ENCODE data around the gene CHD5.

CHD5 gene

GRCh38 chr1:6094801-6095505 is 85.2 kb downstream of the CHD5 start:
- H3K9me3 ChIP-seq = no peaks in the 10 kb centered on the region
- no peak overlapping the region for H3K27ac ChIP-seq
- H3K4me1 ChIP-seq = no peaks in the 10 kb centered on the region
- no peak for DNase-seq
- intact Hi-C loops (cut with DNase I; ENCODE audit: low total_unique reads) = no loop called here
- peaks cover 0 to 25% of the 10 kb centered on the region in 2 donors for H3K27me3 ChIP-seq
- TF ChIP-seq CTCF (IDR thresholded peaks at IDR 0.05) = no peak
- H3K36me3 ChIP-seq = no peaks in the 10 kb centered on the region
- H3K4me3 ChIP-seq = no peak overlapping the region

GRCh38 chr1:6094246-6094645 is 85.9 kb downstream of the CHD5 start:
- Histone ChIP-seq H3K27ac (no peak overlapping the region), H3K27me3 (peaks cover 0 to 18% of the 10 kb centered on the region in 2 donors), H3K9me3 (no peaks in the 10 kb centered on the region), H3K4me1 (no peaks in the 10 kb centered on the region), H3K36me3 (no peaks in the 10 kb centered on the region), H3K4me3 (no peak overlapping the region)
- intact Hi-C loops (cut with DNase I; ENCODE audit: low total_unique reads) = no loop called here
- DNase-seq = no peak
- TF ChIP-seq CTCF (IDR thresholded peaks at IDR 0.05) = no peak

GRCh38 chr1:6093611-6094010 is 86.5 kb downstream of the CHD5 start:
- intact Hi-C loops (cut with DNase I; ENCODE audit: low total_unique reads) = no loop called here
- no peak for TF ChIP-seq CTCF (IDR thresholded peaks at IDR 0.05)
- DNase-seq = no peak

GRCh38 chr1:6093071-6093470 is 87.0 kb downstream of the CHD5 start:
- no peak overlapping the region for H3K27ac ChIP-seq
- H3K9me3 ChIP-seq = no peaks in the 10 kb centered on the region
- peaks cover 0 to 15% of the 10 kb centered on the region in 2 donors for H3K27me3 ChIP-seq
- TF ChIP-seq CTCF (IDR thresholded peaks at IDR 0.05) = no peak
- H3K36me3 ChIP-seq = no peaks in the 10 kb centered on the region
- intact Hi-C loops (cut with DNase I; ENCODE audit: low total_unique reads) = no loop called here
- H3K4me1 ChIP-seq = no peaks in the 10 kb centered on the region
- no peak for DNase-seq
- no peak overlapping the region for H3K4me3 ChIP-seq

More at GRCh38 chr1:6093611-6094010, 86.5 kb downstream of the CHD5 start:
- no peaks in the 10 kb centered on the region for H3K4me1 ChIP-seq
- H3K9me3 ChIP-seq = no peaks in the 10 kb centered on the region
- H3K36me3 ChIP-seq = no peaks in the 10 kb centered on the region
- H3K27ac ChIP-seq = no peak overlapping the region
- H3K27me3 ChIP-seq = peaks cover 0 to 15% of the 10 kb centered on the region in 2 donors
- no peak overlapping the region for H3K4me3 ChIP-seq

- peaks cover 0 to 15% of the 10 kb centered on the region in 2 donors for H3K27me3 ChIP-seq
- no peak for TF ChIP-seq CTCF (IDR thresholded peaks at IDR 0.05)
- intact Hi-C loops (cut with DNase I; ENCODE audit: low total_unique reads) = no loop called here
- H3K36me3 ChIP-seq = no peaks in the 10 kb centered on the region
- DNase-seq = no peak
- no peak overlapping the region for H3K4me3 ChIP-seq
- no peaks in the 10 kb centered on the region for H3K4me1 ChIP-seq
- H3K27ac ChIP-seq = no peak overlapping the region
- no peaks in the 10 kb centered on the region for H3K9me3 ChIP-seq
Measured at GRCh38 chr1:6092211-6092610, 87.9 kb downstream of the CHD5 start.

GRCh38 chr1:6091823-6092109 is 88.4 kb downstream of the CHD5 start:
- H3K27ac ChIP-seq = no peak overlapping the region
- no peaks in the 10 kb centered on the region for H3K9me3 ChIP-seq
- no peak overlapping the region for H3K4me3 ChIP-seq
- intact Hi-C loops (cut with DNase I; ENCODE audit: low total_unique reads) = no loop called here
- no peak for DNase-seq
- peaks cover 0 to 15% of the 10 kb centered on the region in 2 donors for H3K27me3 ChIP-seq
- no peak for TF ChIP-seq CTCF (IDR thresholded peaks at IDR 0.05)
- H3K4me1 ChIP-seq = no peaks in the 10 kb centered on the region
- no peaks in the 10 kb centered on the region for H3K36me3 ChIP-seq

Data from tibial artery (tissue), 4 donors.